CD4-positive, CD25-positive, alpha-beta regulatory T cell (primary cell): ENCODE results near the gene CABP4. TPM values are rescaled to one million over a fixed set of nuclear protein-coding genes. Genes with fewer than 3 reads are reported as not detected.

Experiments used
- ATAC-seq, 2 donors: fragments of 150-1000 bp; cut with Tn5 transposase; one replicate each; pipeline ENCODE4 v1.10.0; 2021; ENCODE audit warnings: low read depth in 2 of 2, moderate number of reproducible peaks in 2 of 2, moderate library complexity in 1 of 2
- DNase-seq, 3 donors: peaks; one replicate each; pipeline versions ENCODE4 v3.0.0 to v3.0.0-alpha.2; 2012 to 2022; ENCODE audit warnings: mixed read lengths in 1 of 3
- H3K27ac ChIP-seq: one replicate; pipeline ENCODE4 v1.7.0; 2013; ENCODE audit warnings: mild to moderate bottlenecking, low read length; ENCODE audit not compliant: insufficient read depth, poor library complexity, severe bottlenecking
- H3K27me3 ChIP-seq: one replicate; pipeline ENCODE4 v1.7.0; 2013; ENCODE audit warnings: low read length; ENCODE audit not compliant: control insufficient read depth, insufficient read depth
- H3K36me3 ChIP-seq: one replicate; pipeline ENCODE4 v1.7.0; 2013; ENCODE audit warnings: mild to moderate bottlenecking, low read length, moderate library complexity; ENCODE audit not compliant: control insufficient read depth, insufficient read depth
- H3K4me1 ChIP-seq: 2 replicates; pipeline ENCODE4 v1.7.0; 2013; ENCODE audit warnings: mild to moderate bottlenecking, low read length; ENCODE audit not compliant: insufficient read depth, control insufficient read depth, poor library complexity, severe bottlenecking
- H3K4me3 ChIP-seq: one replicate; pipeline ENCODE4 v1.7.0; 2013; ENCODE audit warnings: low read depth, mild to moderate bottlenecking, low read length, moderate library complexity
- H3K9me3 ChIP-seq, 2 experiments: 1 replicate in 1 of 2; 2 replicates in 1 of 2; pipeline ENCODE4 v1.7.0; 2013; ENCODE audit warnings: low read length in 2 of 2, mild to moderate bottlenecking in 1 of 2, moderate library complexity in 1 of 2; ENCODE audit not compliant: control insufficient read depth in 2 of 2
- H3K27ac Mint-ChIP-seq, 3 donors: one replicate each; pipeline ENCODE4 v1.8.0; 2020 to 2022; ENCODE audit warnings: mild to moderate bottlenecking in 3 of 3, mixed read lengths in 3 of 3, moderate library complexity in 2 of 3
- H3K27me3 Mint-ChIP-seq: one replicate; pipeline ENCODE4 v1.8.0; 2022; ENCODE audit warnings: mild to moderate bottlenecking, mixed read lengths
- H3K36me3 Mint-ChIP-seq: one replicate; pipeline ENCODE4 v1.8.0; 2020; ENCODE audit warnings: mixed read lengths
- H3K4me1 Mint-ChIP-seq, 4 donors: one replicate each; pipeline ENCODE4 v1.8.0; 2020 to 2022; ENCODE audit warnings: mixed read lengths in 4 of 4, mild to moderate bottlenecking in 1 of 4
- H3K4me3 Mint-ChIP-seq, 4 donors: one replicate each; pipeline ENCODE4 v1.8.0; 2020 to 2022; ENCODE audit warnings: mild to moderate bottlenecking in 4 of 4, mixed read lengths in 4 of 4, moderate library complexity in 3 of 4
- H3K9me3 Mint-ChIP-seq, 7 donors: one replicate each; pipeline ENCODE4 v1.8.0; 2020 to 2022; ENCODE audit warnings: mixed read lengths in 7 of 7, mild to moderate bottlenecking in 3 of 7, moderate library complexity in 2 of 7
- polyA plus RNA-seq, 4 donors: library from polyadenylated mRNA; unstranded; fragments of 300-500 nt; fragmentation: Illumina TruSeq; gene quantifications; one replicate each; pipeline ENCODE4 v1.2.3, GENCODE V29; 2021
- total RNA-seq: library from RNA; stranded (reverse); gene quantifications from one replicate; pipeline ENCODE4 v1.2.3, GENCODE V29; 2022

Gene CABP4
- total and polyA plus RNA-seq, 5 donors from 2014 or later: 0.57 to 13.2 (median 0.96) TPM

DNA sequence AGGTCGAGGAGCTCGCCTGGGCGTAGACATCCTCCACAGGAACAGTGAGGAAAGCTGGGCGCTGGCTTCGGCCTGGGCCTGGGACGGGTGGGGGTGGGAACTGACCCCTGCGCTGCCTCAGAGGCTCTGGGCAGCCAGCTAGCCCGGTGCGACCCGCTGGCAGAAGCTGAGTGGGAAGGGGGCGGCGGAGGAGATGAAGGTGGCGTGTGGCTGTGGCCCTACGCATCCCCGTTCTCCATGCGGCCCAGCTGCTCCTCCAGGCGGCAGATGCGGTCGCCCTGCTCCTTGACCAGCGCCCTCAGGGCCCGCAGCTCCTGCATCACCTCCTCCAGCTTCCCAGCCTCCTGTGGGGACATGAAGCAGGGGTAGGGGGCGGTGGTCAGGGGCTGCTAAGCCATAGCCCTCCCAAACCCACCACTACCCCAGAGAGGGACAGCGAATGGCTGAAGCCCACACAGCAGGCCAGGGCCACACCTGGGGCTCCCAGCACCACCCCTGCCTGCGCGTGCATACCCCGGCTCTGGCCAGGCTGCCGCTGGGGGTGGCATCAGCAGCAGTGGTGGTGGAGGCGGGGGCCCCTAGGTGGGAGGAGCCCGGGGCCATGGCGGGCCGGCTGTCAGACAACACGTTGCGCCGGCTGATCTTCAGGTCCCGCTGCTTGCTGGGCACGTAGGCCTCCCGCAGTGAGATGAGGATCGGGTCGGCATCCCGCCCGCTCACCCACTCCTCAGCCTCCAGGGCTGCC, 16.8 kb upstream of the CABP4 start:
- H3K36me3 ChIP-seq: peaks cover 9% of the 10 kb centered on the region
- no peaks in the 10 kb centered on the region for H3K9me3 Mint-ChIP-seq
- no peaks in the 10 kb centered on the region for H3K27me3 ChIP-seq
- H3K4me1 Mint-ChIP-seq: peaks cover 6 to 75% (median 30%) of the 10 kb centered on the region in 4 donors
- peak overlapping the region; percentile 94 for H3K27ac ChIP-seq
- peaks cover 94% of the 10 kb centered on the region for H3K4me1 ChIP-seq
- ATAC-seq (peak; percentile 35 to 41), DNase-seq (peak; percentile 74 to 85 (median 76))
- no peaks in the 10 kb centered on the region for H3K27me3 Mint-ChIP-seq
- peak overlapping the region; percentile 88 for H3K4me3 ChIP-seq
- H3K36me3 Mint-ChIP-seq: peaks cover 5% of the 10 kb centered on the region
- peak overlapping the region; percentile 92 to 94 (median 94) for H3K27ac Mint-ChIP-seq
- H3K9me3 ChIP-seq: no peaks in the 10 kb centered on the region
- H3K4me3 Mint-ChIP-seq: peak overlapping the region; percentile 97 to 99 (median 98)

DNA sequence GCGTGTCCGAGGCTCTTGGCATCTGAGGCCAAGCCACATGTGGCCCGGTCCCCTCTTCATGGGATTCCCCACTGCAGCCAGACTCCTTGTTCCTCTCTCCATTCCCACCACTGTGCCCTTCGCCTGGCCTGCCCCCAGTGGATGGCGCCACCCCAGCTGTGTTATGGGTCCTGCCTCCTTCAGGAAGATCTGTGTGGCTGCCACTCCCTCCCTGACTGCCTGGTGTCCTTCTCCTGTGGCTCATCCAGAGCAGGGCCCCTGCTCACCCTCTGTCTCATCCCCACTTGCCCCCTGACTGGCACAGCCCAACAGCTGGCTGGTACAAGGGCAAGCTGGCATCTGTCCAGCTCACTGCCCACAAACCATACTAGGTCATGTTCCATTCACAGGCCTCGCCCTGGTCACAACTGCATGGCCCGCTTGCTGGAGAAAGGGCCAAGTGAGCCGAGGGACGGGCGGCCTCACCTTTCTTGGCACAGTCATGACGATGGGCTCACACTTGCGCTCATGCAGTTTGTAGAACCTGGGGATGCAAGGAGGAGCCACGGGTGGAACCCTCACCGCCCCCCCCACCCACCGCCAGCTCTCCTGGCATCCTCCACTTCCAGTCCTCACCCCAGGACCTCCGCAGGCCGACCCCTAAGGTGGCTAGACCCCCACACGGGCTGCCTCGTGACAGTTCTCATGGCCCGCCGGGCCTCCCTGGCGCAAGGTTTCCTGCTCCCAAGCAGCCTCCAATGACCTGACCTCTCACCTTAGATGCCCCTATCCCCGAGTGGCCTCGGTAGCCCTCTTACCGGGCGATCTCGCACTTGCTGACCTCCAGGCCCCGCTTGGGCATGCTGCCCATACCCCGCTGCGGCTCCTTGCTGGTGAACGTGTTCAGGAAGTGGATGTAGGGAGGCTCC, 15.6 kb upstream of the CABP4 start:
- ATAC-seq: no peak
- Mint-ChIP-seq H3K36me3 (peaks cover 5% of the 10 kb centered on the region), H3K9me3 (peaks cover 0 to 2% (median 0%) of the 10 kb centered on the region in 7 donors), H3K4me1 (peaks cover 6 to 73% (median 31%) of the 10 kb centered on the region in 4 donors), H3K27ac (peak overlapping the region; percentile 92 to 98 (median 94)), H3K4me3 (peak overlapping the region; percentile 97 to 99 (median 98)), H3K27me3 (no peaks in the 10 kb centered on the region)
- H3K36me3 ChIP-seq: peaks cover 7% of the 10 kb centered on the region
- H3K4me1 ChIP-seq: peaks cover 93% of the 10 kb centered on the region
- H3K27ac ChIP-seq: peak overlapping the region; percentile 94
- H3K4me3 ChIP-seq: peak overlapping the region; percentile 70
- no peak for DNase-seq
- H3K9me3 ChIP-seq: no peaks in the 10 kb centered on the region
- no peaks in the 10 kb centered on the region for H3K27me3 ChIP-seq

GRCh38 chr11:67440229-67441097, 14.7 kb upstream of the CABP4 start:
- peak overlapping the region; percentile 37 for H3K4me3 ChIP-seq
- H3K4me1 ChIP-seq: peaks cover 93% of the 10 kb centered on the region
- peak overlapping the region; percentile 92 to 98 (median 94) for H3K27ac Mint-ChIP-seq
- H3K36me3 Mint-ChIP-seq: peaks cover 5% of the 10 kb centered on the region
- no peaks in the 10 kb centered on the region for H3K27me3 Mint-ChIP-seq
- peak overlapping the region; percentile 97 to 99 (median 98) for H3K4me3 Mint-ChIP-seq
- ATAC-seq: no peak
- peak in 2 of 3 donors; percentile 29 to 66 for DNase-seq
- H3K36me3 ChIP-seq: peaks cover 3% of the 10 kb centered on the region
- peaks cover 6 to 75% (median 38%) of the 10 kb centered on the region in 4 donors for H3K4me1 Mint-ChIP-seq
- no peaks in the 10 kb centered on the region for H3K27me3 ChIP-seq
- H3K27ac ChIP-seq: peak overlapping the region; percentile 94
- H3K9me3 ChIP-seq: no peaks in the 10 kb centered on the region
- peaks cover 0 to 2% (median 0%) of the 10 kb centered on the region in 7 donors for H3K9me3 Mint-ChIP-seq

GRCh38 chr11:67441098-67441563, 14.0 kb upstream of the CABP4 start:
- H3K9me3 Mint-ChIP-seq: peaks cover 0 to 2% (median 0%) of the 10 kb centered on the region in 7 donors
- peaks cover 5% of the 10 kb centered on the region for H3K36me3 Mint-ChIP-seq
- no peak for ATAC-seq
- peaks cover 7 to 77% (median 44%) of the 10 kb centered on the region in 4 donors for H3K4me1 Mint-ChIP-seq
- no peak overlapping the region for H3K4me3 ChIP-seq
- no peaks in the 10 kb centered on the region for H3K9me3 ChIP-seq
- peak in 1 of 3 donors; percentile 33 for DNase-seq
- no peaks in the 10 kb centered on the region for H3K36me3 ChIP-seq
- peaks cover 93% of the 10 kb centered on the region for H3K4me1 ChIP-seq
- peak overlapping the region; percentile 76 to 94 (median 92) for H3K27ac Mint-ChIP-seq
- peak overlapping the region; percentile 94 for H3K27ac ChIP-seq
- H3K27me3 Mint-ChIP-seq: no peaks in the 10 kb centered on the region
- no peaks in the 10 kb centered on the region for H3K27me3 ChIP-seq
- H3K4me3 Mint-ChIP-seq: peak overlapping the region; percentile 53 to 99 (median 66)

GRCh38 chr11:67441731-67442351, 13.3 kb upstream of the CABP4 start:
- no peaks in the 10 kb centered on the region for H3K27me3 ChIP-seq
- no peak overlapping the region for H3K4me3 ChIP-seq
- H3K36me3 ChIP-seq: no peaks in the 10 kb centered on the region
- H3K9me3 ChIP-seq: no peaks in the 10 kb centered on the region
- no peaks in the 10 kb centered on the region for H3K27me3 Mint-ChIP-seq
- H3K36me3 Mint-ChIP-seq: peaks cover under 1% of the 10 kb centered on the region
- peaks cover 0 to 2% (median 0%) of the 10 kb centered on the region in 7 donors for H3K9me3 Mint-ChIP-seq
- H3K4me3 Mint-ChIP-seq: peak overlapping the region; percentile 57 to 94 (median 74)
- DNase-seq: peak in 2 of 3 donors; percentile 43 to 54
- peaks cover 93% of the 10 kb centered on the region for H3K4me1 ChIP-seq
- peak overlapping the region; percentile 76 to 90 (median 89) for H3K27ac Mint-ChIP-seq
- peak overlapping the region; percentile 94 for H3K27ac ChIP-seq
- no peak for ATAC-seq
- peaks cover 11 to 79% (median 48%) of the 10 kb centered on the region in 4 donors for H3K4me1 Mint-ChIP-seq

DNA sequence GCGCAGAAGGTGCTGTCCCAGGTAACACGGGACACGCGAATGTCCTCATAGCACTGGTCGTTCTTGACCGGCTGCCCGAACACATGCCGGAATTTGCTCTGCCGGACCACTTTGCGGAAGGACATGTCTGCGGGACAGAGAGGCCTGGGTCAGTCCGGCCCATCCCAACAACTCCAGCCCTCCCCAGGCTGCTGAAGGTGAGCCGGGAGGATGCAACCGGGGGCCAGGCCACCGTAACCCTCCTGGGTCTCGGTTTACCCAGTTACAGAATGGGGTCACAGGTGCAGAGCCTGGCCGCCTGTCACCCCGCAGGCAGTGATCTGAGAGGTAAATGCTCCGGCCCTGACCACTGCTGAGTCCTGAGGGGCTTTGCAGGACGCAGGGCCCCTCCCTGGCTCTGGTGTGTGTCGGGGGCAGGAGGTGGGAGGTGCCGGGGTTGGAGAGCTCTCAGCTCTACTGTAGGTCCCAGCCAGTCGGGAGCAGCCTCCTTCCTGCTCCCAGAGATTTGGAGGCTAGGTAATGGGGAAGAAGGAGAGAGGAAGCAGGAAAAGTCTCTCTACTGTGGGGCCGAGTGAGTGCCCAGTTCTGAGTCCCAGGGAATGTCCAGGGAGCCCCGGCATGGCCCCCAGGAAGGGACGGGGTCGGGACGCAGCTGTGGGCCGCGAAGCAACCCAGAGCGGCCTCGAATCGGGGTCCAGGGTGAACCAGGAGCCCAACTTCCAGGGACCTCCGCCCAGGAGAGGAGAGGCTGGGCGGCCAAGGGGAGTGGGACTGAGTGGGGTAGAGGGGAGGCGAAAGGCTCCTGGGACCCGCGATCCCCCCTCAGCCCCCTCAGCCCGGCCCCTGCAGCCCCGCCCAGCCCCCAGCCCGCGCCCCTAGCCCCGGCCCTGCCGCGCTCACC, 12.4 kb upstream of the CABP4 start:
- no peaks in the 10 kb centered on the region for H3K36me3 Mint-ChIP-seq
- peak overlapping the region; percentile 50 to 90 (median 89) for H3K27ac Mint-ChIP-seq
- H3K4me1 Mint-ChIP-seq: peaks cover 11 to 85% (median 51%) of the 10 kb centered on the region in 4 donors
- H3K9me3 ChIP-seq: no peaks in the 10 kb centered on the region
- H3K27ac ChIP-seq: peak overlapping the region; percentile 94
- peaks cover 0 to 2% (median 0%) of the 10 kb centered on the region in 7 donors for H3K9me3 Mint-ChIP-seq
- peak overlapping the region; percentile 57 to 94 (median 74) for H3K4me3 Mint-ChIP-seq
- H3K4me1 ChIP-seq: peaks cover 97% of the 10 kb centered on the region
- no peaks in the 10 kb centered on the region for H3K36me3 ChIP-seq
- DNase-seq (no peak), ATAC-seq (no peak)
- no peak overlapping the region for H3K4me3 ChIP-seq
- no peaks in the 10 kb centered on the region for H3K27me3 ChIP-seq
- H3K27me3 Mint-ChIP-seq: no peaks in the 10 kb centered on the region
